AG20443 (cell line): ENCODE results near the gene MT1HL1.
"Not testable (repeated sequence)": the region's sequence is repeated elsewhere in the genome, so short reads cannot be mapped to it uniquely, and the experiment has no call there.

Experiments used
- DNase-seq: peaks from one replicate; pipeline ENCODE4 v3.0.0; 2012; ENCODE audit warnings: low spot score, mixed read lengths

MT1HL1 gene

DNA sequence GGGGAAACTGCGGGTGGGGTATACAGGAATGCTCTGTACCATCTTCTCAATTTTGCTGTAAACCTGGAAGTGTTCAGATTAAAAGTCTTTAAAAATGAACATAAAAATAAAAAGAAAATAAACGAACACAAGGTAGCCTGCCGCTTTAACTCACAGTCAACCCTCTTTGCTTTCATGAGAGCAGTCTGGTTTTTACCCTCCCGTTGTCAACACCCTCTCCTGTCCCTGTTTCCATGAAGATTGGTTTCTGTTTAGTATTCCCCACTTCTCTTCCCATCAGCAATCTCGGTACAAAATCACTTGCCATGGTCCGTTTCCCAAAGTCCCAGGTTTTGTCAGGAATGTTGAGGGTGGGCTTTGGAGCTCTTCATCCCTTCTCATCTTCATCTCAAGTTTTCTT is 28.8 kb downstream of the MT1HL1 start:
- DNase-seq = no peak

DNA sequence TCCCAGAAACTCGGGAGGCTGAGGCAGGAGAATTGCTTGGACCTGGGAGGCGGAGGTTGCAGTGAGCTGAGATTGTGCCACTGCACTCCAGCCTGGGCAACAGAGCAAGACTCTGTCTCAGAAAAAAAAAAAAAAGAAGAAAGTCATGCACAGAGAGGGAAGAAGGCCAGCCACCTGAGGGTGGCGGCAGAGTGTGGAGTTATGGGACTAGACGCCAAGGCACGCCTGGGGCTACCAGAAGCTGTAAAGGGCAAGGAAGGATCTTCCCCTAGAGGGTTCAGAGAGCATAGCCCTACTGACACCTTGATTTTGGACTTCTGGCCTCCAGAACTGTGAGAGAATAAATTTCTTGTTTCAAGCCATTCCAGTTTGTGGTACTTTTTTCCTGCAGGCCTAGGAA is 30.2 kb downstream of the MT1HL1 start:
- DNase-seq = not testable (repeated sequence)

DNA sequence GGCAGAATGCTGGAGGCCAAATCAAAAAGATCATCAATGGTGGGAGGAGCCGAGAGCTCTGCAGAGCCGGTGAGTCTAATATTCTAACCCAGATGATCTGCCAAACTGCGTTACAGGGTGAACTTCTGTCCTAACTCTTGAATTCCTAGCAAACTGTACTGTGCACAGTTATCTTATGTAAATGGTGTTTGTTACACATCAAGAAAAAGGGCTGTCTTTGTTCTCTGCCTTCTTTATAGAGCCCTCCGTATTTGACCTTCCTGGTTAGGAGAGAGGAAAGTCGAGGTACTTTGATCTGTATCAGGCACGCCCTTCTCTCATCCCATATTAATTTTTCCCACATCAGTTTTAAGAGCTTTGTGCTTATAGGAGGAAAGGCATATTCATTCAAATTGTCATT is 37.6 kb downstream of the MT1HL1 start:
- no peak for DNase-seq

DNA sequence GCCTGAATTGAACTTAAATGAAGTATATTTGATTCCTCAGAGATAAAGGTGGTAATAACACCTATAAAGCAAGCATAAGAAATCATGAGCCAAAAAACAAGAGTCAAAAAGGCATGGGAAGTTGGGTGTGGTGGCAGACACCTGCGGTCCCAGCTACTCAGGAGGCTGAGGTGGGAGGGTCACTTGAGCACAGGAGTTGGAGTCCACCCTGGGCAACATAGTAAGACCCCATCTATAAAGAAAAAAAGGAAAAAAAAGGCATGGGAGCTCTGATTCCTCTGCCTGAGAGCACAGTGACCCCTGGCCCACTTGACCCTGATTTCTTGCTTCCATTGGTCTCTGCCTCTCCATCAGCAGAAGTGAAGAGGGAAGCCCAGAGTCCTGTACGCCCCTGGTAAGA is 40.3 kb downstream of the MT1HL1 start:
- no peak for DNase-seq

DNA sequence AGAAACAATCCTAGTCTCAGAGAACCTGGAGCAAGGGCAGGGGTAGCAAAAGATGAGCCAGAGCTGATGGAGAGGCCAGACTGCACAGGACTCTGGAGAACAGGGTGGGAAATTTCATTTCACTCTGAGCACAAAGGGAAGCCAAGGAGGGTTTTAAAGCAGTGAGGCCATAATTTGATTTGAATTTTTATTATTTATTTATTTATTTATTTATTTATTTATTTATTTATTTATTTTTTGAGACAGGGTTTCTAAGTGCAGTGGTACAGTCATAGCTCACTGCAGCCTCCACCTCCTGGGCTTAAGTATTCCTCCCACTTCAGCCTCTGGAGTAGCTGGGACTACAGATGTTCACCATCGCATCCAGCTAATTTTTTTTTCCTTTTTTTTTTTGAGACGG is 45.1 kb downstream of the MT1HL1 start:
- no peak for DNase-seq

DNA sequence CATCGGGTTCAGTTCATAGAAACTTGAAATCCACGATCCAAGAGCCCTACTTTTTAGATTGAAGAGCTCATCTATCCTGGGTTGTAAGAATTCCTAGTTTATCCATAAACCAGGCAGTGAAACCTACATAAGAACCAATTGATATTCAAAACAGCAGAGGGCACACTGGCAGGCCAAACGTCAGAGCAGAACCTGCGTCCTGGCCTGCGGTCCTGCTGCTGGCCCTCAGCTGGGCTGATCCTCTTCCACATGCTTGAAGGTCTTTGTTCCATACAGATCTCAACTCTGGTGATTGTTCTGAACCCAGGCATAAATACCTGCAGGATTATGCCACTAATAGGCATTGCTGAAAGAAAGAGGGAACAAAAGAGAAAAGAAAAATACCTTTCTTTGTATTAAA is 47.0 kb downstream of the MT1HL1 start:
- DNase-seq = no peak
